ENCODE results near the gene CEP104.
A peak's percentile ranks its signal among the peaks of the same experiment; 100 is the strongest.

The CEP104 gene

DNA sequence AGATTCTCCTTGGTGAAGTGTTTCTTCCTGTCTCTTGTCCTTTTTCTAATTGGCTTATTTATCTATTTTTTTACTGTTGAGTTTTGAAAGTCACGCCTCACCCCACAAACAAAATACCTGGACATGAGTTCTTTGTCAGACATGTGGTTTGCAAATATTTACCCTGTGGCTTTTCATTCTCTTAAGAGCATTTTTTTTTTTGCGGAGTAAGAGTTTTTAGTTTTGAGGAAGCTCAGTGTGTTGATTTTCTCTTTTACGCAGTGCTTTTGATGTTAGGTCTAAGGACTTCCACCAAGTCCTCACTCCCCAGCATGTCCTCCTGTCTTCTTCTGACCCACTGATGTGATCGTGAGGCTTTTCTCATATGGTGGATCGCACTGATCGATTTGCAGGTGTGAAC is 7.9 kb upstream of the CEP104 start:
- DNase-seq = no peak

DNA sequence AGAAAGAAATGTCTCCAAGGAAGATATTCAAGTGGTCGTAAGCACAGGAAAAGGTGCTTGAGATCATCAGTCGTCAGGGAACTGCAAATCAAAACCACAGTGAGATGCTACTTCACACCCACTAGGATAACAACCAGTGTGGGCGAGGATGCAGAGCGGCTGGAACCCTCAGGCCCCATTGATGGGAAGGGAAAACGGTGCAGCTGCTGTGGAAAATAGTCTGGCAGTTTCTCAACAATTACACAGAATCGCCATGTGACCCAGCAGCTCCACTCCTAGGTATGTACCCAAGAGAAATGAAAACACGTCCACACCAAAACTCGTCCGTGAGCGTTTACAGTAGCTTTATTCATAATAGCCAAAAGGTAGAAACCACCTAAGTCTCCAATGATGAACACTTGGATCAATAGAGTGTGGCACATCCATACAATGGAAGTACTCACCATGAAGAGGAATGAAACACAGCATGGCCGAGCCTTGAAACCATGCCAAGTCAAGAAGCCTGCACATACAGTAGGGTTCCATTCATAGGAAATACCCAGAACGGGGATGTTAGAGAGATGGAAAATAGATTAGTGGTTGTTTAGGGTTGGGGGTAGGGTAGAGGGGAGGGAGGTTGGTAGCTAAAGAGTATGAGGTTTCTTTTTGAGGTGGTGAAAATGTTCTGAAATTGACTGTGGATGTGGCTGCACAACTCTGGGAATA is 6.4 kb upstream of the CEP104 start:
- no peak for DNase-seq

DNA sequence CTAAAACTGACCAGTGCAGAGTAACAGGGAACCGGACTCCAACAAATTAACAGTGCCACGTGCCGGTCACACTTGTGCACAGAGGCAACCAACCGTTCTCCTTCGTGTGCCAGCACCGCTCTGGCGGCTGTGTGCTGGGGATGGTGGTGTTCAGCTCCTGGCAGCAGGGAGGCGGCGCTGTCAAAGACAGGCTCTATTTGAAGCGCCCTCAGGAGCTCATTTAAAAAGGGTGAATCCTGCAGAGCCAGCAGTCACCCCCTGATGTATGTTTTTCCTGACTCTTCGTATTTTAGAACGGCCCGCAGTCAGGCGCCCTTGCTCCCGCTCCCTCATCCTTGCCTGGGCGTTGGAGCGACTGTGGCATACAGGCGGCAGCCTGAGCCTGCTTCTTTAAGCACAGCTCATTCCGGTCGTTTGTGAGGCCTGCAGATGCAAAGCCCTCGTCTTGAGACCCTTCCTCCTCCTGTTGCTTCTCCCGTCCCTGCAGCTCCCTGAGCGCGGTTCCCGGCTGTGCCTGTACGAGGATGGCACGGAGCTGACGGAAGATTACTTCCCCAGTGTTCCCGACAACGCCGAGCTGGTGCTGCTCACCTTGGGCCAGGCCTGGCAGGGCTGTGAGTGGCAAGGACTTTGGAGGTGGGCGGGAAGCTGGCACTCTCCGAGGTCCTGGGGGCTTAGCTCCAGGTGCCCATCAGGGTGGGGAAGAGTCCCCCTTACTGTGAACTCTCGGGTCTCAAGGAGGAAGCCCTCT is 1.4 kb upstream of the CEP104 start:
- peak; percentile 6 to 21 for DNase-seq

DNA sequence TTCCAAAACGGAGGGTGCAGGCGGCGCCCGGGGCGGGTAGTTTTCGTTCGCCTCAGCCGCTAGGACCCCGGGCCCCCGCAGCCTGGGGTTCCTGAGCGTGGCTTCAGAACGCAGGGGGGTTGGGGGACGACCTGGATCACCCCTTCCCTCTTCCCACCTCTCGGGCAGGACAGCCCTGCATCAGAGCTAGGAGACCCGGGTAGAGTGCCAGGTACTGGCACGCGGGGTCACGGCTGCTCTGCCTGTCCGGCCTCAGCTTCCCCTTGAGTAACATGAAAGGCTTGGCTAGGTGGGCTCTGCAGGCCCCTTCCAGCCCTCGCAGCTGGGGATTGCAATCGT is 749 bp upstream of the CEP104 start:
- DNase-seq = no peak

DNA sequence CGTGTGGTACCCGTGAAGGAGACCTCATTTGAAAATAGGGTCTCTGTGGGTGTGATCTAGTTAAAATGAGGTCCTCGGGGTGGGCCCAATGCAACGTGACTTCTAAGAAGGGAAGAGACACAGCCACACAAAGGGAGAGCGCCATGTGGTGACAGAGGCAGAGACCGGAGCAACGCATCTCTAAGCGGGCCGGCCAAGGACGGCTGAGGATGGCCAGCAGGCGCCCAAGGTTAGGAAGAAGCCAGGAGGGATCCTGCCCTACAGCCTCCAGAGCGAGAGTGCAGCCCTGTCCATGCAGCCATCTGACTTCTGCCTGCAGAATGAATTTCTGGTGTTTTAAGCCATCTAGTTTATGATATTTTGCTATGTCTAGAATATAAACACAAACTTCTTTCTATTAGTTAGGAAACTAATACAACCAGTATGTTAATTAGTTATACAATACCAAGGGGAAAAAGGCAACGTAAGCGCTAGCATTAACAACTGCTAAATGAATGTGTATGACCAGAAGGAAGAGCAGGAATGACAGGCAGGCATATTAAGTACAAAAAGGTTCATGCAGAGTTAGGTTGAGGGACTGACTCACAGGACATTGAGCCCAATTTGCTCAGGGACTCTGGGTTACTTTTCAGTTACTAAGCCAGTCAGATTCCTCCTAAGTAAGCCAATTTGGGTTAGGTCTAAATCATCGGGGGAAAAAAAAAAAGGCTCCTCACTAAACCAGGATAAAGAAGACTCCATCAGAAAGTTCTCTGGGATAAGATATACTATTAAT is 4.1 kb downstream of the CEP104 start:
- DNase-seq = no peak

DNA sequence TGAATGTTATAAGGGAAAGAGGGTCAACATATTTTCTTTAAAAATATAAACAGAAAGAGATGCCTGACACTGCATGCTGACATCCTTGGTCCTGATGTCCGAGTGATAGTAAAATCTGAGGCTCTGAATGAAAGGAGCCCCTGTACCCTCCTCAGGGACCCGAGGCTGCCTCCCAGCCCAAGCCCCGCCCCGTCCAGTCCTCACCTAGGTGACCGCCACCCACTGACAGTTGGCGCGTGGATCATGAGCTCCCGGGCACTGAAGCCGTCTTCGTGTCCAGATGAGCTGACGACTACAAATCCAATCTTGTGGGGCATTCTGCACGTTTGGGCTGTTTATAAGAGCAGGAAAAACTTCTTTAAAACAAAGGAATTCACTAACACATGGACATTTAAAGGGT is 4.9 kb downstream of the CEP104 start:
- no peak for DNase-seq

DNA sequence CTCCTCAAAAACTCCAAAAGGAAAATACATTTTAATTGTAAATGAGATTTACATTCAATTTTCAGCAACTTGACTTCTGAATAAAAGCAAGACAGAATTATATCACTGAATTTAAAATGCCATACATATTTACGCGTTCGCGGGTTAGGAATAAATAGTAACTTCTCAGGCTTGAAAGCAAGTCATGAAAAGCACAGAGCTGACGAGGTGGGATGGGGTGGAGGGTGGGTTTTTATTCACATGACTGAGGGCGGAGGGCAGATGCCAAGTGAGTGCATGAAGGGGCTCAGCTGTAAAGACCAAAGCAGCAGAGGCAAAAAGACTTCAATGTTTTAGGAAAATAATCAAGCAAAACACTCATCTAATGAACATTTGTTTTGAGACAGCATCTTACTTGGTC is 5.7 kb downstream of the CEP104 start:
- DNase-seq = no peak

DNA sequence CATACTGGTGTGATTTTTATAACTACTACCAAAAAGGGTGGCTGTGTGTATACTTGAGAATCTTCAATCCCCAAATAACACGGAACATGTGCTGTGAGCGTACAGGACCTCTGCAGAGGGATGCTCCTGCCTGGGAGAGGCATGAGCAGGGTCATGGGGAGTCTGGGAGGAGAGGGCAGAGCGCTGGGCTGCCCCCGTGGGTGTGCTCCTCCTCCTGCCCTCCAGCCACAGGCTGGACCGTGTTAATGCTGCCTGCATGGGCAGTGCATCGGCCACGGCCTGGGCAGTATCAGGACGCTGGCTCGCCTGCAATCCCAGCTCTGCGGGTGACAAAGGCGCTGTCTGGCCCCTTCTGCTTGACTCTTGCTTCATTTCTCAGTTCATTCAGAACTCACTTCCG is 6.2 kb downstream of the CEP104 start:
- DNase-seq = no peak

DNA sequence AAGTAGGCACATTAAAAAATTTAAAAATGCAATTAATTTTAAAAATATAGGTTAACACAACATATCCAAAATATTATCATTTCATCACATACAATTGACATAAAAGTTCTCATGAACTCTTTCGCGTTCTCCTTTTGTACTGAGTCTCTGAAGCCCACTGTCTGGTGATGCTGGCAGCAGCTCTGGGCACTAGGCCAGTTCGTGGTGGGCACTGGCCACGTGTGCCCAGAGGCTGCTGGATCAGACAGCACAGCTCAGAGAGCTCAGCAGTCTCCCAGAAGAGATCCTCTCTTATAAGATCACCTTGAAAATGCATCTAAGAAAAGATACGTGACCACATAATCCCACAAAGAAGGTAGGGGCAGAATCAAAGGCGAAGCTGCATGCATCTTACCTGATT is 9.9 kb downstream of the CEP104 start:
- DNase-seq = no peak

DNA sequence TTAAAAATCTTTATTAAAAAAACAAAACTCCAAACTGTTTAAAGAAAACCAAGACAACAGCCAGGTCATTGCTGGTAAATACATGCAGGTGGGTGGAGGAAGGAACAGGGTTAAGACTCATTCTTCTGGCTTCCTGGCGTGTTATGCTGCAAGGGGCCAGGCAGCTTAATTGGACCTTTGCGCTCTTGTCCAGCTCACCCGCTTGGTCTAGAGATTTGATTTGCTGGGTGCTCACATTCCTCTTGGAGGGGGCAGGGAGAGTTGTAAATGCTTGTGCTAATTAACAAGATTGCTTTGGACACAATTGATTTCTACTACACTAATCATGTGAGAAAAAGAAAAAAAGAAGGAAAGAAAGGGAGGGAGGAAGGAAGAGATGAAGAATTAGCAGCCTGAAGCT is 10.5 kb downstream of the CEP104 start:
- DNase-seq = no peak

DNA sequence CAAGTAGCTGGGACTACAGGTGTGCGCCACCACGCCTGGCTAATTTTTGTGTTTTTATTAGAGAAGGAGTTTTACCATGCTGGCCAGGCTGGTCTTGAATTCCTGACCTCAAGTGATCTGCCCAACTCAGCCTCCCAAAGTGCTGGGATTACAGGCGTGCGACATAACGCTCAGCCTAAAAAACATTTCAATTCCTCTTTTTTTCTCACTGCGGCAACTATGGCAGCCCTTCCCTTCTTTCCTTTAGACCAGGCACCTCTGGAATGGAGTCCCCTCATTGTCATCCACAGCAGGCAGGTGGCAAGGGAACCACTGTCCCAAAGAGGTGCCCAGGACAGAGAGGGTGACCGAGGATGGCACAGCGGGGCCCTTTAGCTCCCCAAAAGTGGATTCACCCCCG is 14.1 kb downstream of the CEP104 start:
- DNase-seq = no peak

DNA sequence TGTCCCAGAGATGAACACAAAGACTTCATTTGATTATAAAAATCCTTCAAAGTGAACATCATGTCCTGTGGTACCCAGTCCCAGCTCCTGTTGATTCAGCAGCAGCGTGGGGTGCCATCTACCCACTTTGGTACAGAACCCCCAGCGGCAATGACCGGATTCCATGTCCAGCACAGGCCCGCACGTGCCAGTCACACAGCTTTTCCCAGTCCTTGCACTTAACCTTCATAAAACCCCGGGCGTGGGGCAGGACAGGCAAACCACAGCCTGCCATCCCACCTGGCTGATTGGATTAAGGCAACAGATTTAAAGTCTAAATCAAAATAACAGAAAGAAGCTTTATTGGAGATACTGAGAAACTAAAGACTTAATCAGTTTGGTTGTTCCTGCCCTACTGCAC is 15.5 kb downstream of the CEP104 start:
- DNase-seq = no peak

DNA sequence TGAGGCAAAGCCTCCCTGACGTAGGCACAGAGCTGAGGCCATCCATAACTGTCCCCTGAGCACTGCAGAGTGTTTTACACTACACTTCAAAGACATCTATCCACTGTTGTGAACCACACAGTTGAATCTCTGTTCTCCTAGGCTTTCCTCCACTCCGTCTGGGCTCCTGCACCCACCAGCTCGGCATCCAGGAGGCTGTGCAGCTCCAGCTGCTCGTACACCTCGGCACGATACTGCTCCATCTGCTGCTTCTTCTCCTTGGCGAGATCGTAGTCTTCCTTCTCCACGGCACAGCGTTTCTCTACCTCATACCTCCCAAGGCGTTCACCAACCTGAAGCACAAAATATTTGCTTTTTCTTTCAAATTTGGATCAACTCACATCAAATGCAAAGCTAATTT is 18.2 kb downstream of the CEP104 start:
- no peak for DNase-seq

DNA sequence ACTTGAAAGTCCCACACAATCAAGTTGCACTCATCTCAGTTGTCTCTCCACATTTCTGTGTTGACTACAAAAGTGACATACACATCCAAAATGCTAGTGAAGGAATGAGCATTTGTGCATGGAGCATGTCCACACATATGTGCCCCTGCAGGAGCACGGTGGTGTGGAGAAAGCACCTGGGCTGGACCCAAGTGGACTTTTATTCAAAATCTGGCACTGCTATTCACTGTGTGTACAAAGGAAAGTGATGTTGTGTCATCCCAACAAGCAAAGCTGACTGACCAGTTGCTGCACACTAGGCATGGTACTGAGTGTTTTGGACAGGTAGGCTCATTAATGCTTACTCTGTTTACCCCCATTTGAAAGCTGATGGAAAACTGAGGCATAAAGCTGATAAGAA is 19.3 kb downstream of the CEP104 start:
- DNase-seq = no peak

DNA sequence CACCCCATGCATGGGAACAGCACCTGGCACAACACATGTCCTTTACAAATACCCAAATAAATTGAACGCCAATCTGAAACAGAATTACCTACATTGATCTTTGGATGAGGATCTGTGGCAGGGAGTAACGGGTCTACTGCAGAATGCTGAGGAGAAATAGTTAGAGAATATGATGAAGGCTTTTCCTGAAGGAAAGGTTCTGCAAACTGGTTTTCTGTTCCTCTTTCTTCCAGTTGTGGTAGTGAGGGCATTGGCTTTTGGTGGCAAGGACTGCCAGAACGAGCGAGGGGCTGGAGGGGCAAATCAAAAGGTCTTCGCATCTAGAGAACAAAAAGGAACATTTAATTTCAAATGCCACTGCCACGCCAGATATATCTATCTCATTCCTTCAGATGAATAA is 19.8 kb downstream of the CEP104 start:
- DNase-seq = no peak

DNA sequence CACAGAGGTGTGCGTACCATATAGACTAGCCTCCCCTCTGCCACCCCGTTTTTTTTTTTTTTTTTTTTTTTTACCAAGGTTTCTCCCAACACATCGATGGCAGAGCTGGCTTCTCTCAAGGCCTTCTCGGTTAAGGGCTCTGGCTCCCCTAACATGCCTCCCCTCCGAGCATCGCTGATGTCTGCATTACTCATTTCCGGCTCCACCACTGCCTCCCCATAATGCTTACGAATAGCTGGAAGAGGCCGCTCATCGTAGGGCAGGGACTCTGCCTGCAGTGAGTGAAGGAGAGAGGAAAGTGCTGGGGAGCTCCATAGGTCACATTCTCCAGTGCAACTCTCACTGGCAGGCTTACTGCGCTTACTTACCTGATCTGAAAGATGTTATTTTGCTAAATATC is 20.6 kb downstream of the CEP104 start:
- DNase-seq = no peak

DNA sequence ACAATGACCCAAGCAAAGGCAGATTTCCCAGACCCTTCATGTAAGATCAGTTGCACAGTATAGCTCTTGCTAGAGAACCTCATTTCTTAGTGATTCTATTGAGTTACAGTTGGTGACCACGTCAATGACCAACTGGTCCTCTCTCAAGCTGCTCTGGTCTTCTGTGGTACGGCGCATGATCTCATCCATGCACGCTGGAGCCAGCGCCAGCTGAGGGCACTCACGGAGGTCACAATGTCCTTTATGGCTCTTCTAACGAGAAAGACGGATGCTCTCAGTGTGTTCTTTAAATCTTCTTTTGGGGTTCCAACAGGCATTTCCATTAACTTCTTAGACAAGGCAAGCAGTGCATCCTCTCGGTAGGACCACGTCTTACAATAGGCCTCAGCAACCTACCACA is 22.3 kb downstream of the CEP104 start:
- DNase-seq = no peak

DNA sequence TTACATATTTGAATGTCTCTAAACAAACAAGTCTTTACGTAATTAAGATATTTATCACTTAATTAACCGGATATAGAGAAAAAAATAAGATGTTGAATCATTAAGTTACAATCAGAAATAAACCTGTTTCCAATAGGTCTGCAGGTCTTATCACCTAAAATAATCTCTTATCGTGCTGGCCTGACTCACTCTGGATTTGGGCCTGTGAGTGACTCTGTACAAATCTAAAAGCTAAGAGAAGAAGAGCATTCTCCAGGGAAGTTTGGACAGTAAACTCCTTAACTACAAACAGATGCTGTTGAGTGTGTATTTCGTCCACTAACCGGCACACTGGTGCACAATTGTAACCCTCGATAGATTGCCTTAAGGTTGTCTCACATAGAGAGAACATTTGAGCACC is 25.3 kb downstream of the CEP104 start:
- no peak for DNase-seq

DNA sequence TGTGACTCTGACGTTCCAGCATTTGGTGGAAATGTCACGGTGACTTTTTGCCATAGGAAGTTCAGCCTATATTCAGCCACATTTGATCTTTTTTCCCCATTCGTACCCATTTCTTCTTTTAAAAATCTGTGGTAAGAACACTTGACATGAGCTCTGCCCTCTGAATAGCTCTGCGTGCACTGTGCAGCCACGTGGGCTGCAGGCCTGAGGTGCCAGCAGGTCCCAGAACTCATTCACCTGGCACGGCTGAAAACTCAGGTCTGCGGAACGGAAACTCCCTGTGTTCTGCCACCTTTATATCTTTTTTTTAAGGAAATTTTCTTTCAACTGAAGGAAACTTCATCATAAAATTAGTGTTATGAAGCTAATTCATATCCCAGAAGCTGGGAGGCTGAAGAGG is 28.6 kb downstream of the CEP104 start:
- DNase-seq = no peak

DNA sequence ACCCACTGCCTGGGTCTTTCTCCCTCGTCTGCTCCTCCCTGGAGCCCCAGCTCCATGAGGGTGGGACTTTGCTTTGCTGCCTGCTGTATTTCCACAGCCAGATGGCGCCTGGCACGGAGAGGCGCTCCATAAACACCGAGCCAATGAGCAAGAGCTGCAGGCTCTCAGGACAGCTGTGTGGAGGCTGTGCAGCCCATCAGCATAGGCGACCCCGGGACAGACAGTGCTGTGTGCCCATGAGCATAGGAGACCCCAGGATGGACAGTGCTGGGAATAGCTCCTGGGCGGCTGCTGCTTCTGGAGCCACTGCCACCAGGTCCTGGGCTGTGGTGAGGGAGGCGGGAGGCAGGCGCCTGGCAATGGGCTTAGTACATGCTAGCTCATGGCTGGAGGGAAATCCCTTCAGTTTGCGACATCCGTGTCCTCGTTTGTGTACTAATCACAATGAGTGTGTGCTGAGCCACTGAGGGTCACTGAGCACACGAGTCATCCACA is 29.2 kb downstream of the CEP104 start:
- DNase-seq = no peak

DNA sequence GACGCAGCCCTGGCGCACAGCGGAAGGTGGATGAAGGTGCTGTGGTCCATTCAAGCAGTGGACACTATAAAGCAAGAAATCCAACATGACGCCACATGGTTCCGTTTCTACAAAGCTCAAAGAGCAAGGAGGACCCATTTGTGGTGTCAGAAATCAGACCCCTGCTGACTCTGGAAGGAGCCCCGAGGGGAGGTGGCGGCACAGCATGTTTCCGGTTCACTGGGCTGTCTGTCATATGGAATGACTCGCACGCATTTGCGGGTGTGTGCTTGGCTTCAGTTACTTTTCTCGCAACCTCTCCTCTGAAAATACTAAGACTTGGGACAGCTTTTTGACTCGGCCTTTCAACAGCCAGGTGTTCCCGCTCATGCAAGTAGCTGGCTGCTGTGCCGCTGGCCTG is 31.7 kb downstream of the CEP104 start:
- no peak for DNase-seq

DNA sequence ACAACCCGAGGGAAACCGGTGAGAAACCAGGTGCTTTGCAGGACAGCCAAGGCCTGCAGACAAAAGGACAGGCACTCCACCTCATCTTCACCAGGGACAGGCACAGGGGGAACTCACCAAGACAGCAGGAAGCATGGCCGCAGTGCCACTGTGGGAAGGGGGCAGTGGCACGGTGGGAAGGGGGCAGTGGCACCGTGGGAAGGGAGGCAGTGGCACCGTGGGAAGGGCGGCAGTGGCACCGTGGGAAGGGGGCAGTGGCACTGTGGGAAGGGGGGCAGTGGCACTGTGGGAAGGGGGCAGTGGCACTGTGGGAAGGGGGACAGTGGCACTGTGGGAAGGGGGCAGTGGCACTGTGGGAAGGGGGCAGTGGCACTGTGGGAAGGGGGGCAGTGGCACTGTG is 32.4 kb downstream of the CEP104 start:
- no peak for DNase-seq

DNA sequence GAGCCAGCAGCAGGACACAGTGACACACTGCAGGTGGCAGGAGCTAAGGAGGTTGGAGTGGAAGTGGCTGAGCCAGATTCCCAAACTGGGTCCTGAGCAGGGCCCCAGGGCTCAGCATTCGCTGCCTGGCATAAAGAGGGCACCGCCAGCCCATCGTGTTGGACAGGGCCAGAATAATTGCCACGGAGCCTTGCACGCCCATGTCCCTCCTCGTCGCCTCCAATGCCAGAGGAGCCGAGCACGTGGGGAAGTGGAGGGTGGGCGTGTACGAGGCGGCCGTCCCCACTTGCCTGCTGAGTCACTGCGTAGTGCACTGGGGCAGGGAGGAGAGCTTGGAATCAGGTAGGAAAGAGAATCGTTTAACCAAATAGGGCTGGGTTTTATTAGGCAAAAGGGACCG is 34.6 kb downstream of the CEP104 start:
- no peak for DNase-seq

DNA sequence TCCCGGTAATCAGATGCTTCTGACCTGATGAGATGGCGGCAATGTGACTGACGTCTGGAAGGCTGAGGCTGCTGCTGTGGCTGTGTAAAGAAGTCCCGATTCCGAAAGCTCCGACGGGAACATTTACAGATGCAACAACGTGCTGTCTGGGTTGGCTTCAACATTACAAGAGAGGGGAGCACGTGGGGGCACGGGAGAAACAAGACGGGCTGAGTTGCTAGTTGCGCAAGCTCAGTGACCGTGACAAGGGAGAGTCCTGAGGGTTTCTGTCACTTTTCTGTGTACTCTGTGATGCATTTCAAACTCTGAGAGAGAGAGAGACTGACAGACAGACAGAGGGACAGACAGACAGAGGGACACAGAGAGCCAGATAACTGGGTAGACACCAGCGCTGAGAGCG is 35.1 kb downstream of the CEP104 start:
- no peak for DNase-seq

Data from stimulated activated CD4-positive, alpha-beta T cell treated with anti-CD3 and anti-CD28 coated beads, Interleukin-2, amount 100 ng/mL, for 24 hours (primary cell).